Activated B cell treated with CpG ODN at 0.5 μM for 24 hours (primary cell): ENCODE results near the gene SLC6A8. TPM values are rescaled to one million over a fixed set of nuclear protein-coding genes. Genes with fewer than 3 reads are reported as not detected.
"Not testable (repeated sequence)": the region's sequence is repeated elsewhere in the genome, so short reads cannot be mapped to it uniquely, and the experiment has no call there.

ENCODE experiments used
- ATAC-seq: fragments of 200-7000 bp; cut with Tn5 transposase; one replicate; pipeline ENCODE4 v1.10.0; 2021; ENCODE audit warnings: low read depth, mild to moderate bottlenecking, moderate library complexity
- CTCF ChIA-PET: fragments of 350-600 bp; sonication (Branson Sonifier 250); formaldehyde crosslinking; loops from one replicate; lab custom pipeline; 2021; ENCODE audit warnings: antibody characterized with exemption; lab: Charles Lee
- POLR2A ChIA-PET: fragments of 350-600 bp; sonication (Branson Sonifier 250); formaldehyde crosslinking; loops from one replicate; lab custom pipeline; 2021; ENCODE audit warnings: antibody characterized with exemption; lab: Charles Lee
- DNase-seq: peaks from one replicate; pipeline ENCODE4 v3.0.0; 2022
- H3K27ac Mint-ChIP-seq: one replicate; pipeline ENCODE4 v1.8.0; 2020; ENCODE audit warnings: mixed read lengths
- H3K27me3 Mint-ChIP-seq: one replicate; pipeline ENCODE4 v1.8.0; 2021; ENCODE audit warnings: mixed read lengths
- H3K36me3 Mint-ChIP-seq: one replicate; pipeline ENCODE4 v1.8.0; 2021; ENCODE audit warnings: low read depth, mixed read lengths
- H3K4me1 Mint-ChIP-seq: one replicate; pipeline ENCODE4 v1.8.0; 2021; ENCODE audit warnings: mixed read lengths
- H3K4me3 Mint-ChIP-seq: one replicate; pipeline ENCODE4 v1.8.0; 2020; ENCODE audit warnings: mild to moderate bottlenecking, mixed read lengths
- H3K9me3 Mint-ChIP-seq: one replicate; pipeline ENCODE4 v1.8.0; 2020; ENCODE audit warnings: mixed read lengths
- intact Hi-C: fragments of 100-400 bp; cut with micrococcal nuclease; formaldehyde crosslinking; loops from one replicate; pipeline ENCODE4 v1.15.1; 2024
- total RNA-seq: library from RNA; stranded (reverse); gene quantifications from 2 replicates; pipeline ENCODE4 v1.2.3, GENCODE V29; 2022
- TF ChIP-seq, protein P1 (sequence below): fragments of 200-600 bp; IDR thresholded peaks from one replicate; pipeline ENCODE4 v1.8.0; 2022; ENCODE audit warnings: antibody characterized with exemption, mild to moderate bottlenecking

Gene SLC6A8
- total RNA-seq, 1 donor from 2014 or later: 1.2 TPM

DNA sequence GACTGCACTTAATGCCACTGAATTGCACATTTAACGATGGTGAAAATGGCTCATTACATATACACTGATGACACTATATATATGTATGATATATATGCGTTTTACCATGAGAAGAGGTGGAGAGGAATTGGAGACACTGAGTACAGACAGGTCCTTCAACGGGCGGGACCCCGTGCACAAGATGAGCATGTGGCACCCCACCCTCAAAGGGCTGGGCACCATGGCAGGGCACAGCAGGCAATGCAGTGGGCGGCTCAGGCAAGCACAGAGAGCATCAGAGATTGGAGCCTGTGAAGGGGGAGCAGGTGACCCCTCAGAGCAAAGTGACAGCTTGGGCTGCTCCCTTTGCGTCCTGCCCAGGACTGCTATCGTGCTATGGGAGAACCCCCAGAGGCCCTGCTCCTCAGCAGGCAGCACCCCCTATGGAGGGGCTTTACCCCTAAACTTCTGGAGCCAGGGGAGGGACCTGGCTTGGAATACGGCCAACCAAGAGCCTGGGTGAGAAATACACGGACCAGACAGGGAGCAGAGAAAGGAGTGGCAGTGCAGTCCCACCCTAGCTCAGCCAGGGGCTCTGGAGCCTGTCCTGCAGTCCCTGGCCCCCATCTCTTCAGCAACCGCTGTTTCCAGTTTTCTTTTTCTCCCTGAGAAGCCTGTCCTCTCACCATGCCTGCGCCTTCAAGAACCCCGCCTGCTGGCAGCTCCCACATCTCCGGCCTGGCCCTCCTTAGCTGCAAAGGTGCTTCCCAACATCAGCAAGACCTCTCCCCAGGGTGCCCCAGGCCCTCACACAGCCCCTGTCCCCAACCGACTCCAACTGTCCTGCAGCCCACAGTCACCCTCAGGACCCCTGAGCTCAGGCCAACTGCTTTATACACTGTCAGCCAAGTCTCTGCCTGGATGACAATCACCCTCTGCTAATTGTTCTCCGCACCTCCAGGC is 10.5 kb downstream of the SLC6A8 start:
- no peak for ATAC-seq
- H3K9me3 Mint-ChIP-seq: no peaks in the 10 kb centered on the region
- H3K4me1 Mint-ChIP-seq: no peaks in the 10 kb centered on the region

GRCh38 chrX:153699210-153699783 is 11.6 kb downstream of the SLC6A8 start:
- POLR2A ChIA-PET, H3K9me3 Mint-ChIP-seq, ATAC-seq, CTCF ChIA-PET, H3K4me3 Mint-ChIP-seq, intact Hi-C loops, H3K27me3 Mint-ChIP-seq, H3K27ac Mint-ChIP-seq, DNase-seq, H3K4me1 Mint-ChIP-seq: not testable (repeated sequence)
- peaks cover 50% of the 10 kb centered on the region for H3K36me3 Mint-ChIP-seq

More for the DNA sequence above, 10.5 kb downstream of the SLC6A8 start:
- no peak overlapping the region for H3K4me3 Mint-ChIP-seq
- H3K27ac Mint-ChIP-seq: no peak overlapping the region
- H3K36me3 Mint-ChIP-seq: peaks cover 46% of the 10 kb centered on the region
- ChIA-PET CTCF (no interaction called here), POLR2A (no interaction called here)
- DNase-seq: no peak
- intact Hi-C loops: no loop called here
- no peaks in the 10 kb centered on the region for H3K27me3 Mint-ChIP-seq
- TF ChIP-seq, protein P1, sequence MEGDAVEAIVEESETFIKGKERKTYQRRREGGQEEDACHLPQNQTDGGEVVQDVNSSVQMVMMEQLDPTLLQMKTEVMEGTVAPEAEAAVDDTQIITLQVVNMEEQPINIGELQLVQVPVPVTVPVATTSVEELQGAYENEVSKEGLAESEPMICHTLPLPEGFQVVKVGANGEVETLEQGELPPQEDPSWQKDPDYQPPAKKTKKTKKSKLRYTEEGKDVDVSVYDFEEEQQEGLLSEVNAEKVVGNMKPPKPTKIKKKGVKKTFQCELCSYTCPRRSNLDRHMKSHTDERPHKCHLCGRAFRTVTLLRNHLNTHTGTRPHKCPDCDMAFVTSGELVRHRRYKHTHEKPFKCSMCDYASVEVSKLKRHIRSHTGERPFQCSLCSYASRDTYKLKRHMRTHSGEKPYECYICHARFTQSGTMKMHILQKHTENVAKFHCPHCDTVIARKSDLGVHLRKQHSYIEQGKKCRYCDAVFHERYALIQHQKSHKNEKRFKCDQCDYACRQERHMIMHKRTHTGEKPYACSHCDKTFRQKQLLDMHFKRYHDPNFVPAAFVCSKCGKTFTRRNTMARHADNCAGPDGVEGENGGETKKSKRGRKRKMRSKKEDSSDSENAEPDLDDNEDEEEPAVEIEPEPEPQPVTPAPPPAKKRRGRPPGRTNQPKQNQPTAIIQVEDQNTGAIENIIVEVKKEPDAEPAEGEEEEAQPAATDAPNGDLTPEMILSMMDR: no peak

GRCh38 chrX:153699784-153700371 is 12.2 kb downstream of the SLC6A8 start:
- H3K27ac Mint-ChIP-seq, CTCF ChIA-PET, H3K4me3 Mint-ChIP-seq, ATAC-seq, DNase-seq, H3K27me3 Mint-ChIP-seq, H3K9me3 Mint-ChIP-seq, POLR2A ChIA-PET, H3K4me1 Mint-ChIP-seq, intact Hi-C loops: not testable (repeated sequence)
- H3K36me3 Mint-ChIP-seq: peaks cover 55% of the 10 kb centered on the region

DNA sequence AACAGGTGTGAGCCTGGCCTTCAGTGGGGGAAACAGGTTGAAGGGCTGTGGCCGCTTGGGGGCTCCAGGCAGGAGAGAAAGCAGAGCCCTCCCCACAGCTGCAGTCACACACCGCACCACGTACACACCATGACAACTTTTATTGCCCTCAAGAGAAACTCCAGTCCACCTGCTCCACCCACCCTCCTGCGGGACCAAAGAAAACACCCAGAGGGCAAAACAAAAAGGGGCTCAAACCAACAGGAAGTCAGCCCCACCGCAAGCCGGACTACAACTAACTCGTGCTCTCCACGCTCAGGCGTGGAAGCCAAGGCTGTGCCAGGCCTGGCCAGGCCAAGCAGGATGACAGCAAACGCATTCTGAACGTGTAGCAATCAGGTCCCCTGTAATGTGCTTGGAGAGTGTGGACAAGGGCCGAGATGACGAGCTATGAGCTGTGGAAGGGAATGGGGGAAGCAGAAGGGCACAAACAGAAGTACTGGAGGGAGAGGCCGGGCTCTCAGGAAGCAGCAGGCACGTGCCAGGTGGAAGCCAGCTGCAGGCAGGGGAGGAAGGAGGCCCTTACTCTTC is 12.7 kb downstream of the SLC6A8 start:
- intact Hi-C loops: no loop called here
- no peak for DNase-seq
- no peak overlapping the region for H3K27ac Mint-ChIP-seq
- H3K9me3 Mint-ChIP-seq: no peaks in the 10 kb centered on the region
- no peaks in the 10 kb centered on the region for H3K27me3 Mint-ChIP-seq
- TF ChIP-seq, protein P1: no peak
- ChIA-PET POLR2A (no interaction called here), CTCF (no interaction called here)
- no peak for ATAC-seq
- H3K4me1 Mint-ChIP-seq: no peaks in the 10 kb centered on the region
- H3K4me3 Mint-ChIP-seq: no peak overlapping the region
- peaks cover 57% of the 10 kb centered on the region for H3K36me3 Mint-ChIP-seq

GRCh38 chrX:153700967-153701366 is 13.2 kb downstream of the SLC6A8 start:
- Mint-ChIP-seq H3K9me3 (no peaks in the 10 kb centered on the region), H3K4me3 (no peak overlapping the region), H3K4me1 (no peaks in the 10 kb centered on the region), H3K36me3 (peaks cover 52% of the 10 kb centered on the region), H3K27ac (no peak overlapping the region), H3K27me3 (no peaks in the 10 kb centered on the region)
- no peak for DNase-seq
- intact Hi-C loops: no loop called here
- TF ChIP-seq, protein P1: no peak
- no peak for ATAC-seq
- POLR2A ChIA-PET: no interaction called here
- CTCF ChIA-PET: no interaction called here
